A673 (cell line): ENCODE measurements around the gene CA5A. TPM values are rescaled to one million over a fixed set of nuclear protein-coding genes. Genes with fewer than 3 reads are reported as not detected.
A peak's percentile ranks its signal among the peaks of the same experiment; 100 is the strongest.

Experiments
- BruUV-seq: library from RNA; stranded (reverse); fragments of 400-500 nt; replicated peaks from 2 replicates; lab custom pipeline; 2021; lab: Mats Ljungman, UMichigan
- CTCF ChIA-PET: fragments of 300-600 bp; sonication (Branson Sonifier 250); formaldehyde crosslinking; loops from one replicate; lab custom pipeline; 2022; ENCODE audit warnings: antibody characterized with exemption; lab: Charles Lee
- POLR2A ChIA-PET: fragments of 300-600 bp; sonication (Branson Sonifier 250); formaldehyde crosslinking; loops from one replicate; lab custom pipeline; 2022; ENCODE audit warnings: antibody characterized with exemption; ENCODE audit not compliant: low non-redundant PET; lab: Charles Lee
- DNase-seq: peaks from one replicate; pipeline ENCODE4 v3.0.0-alpha.2; 2015; ENCODE audit warnings: low spot score
- H3K27ac ChIP-seq: fragments of 200-600 bp; sonication (generic); 2 replicates; pipeline ENCODE4 v1.5.1; 2016; ENCODE audit warnings: mixed run types, low read depth, mild to moderate bottlenecking, mixed read lengths, antibody characterized with exemption, low read length; ENCODE audit not compliant: poor library complexity, severe bottlenecking
- H3K27me3 ChIP-seq: fragments of 200-600 bp; sonication (generic); replicated peaks from 2 replicates; pipeline ENCODE4 v1.6.1; 2017; ENCODE audit warnings: mixed run types, low read depth, mild to moderate bottlenecking, mixed read lengths, antibody characterized with exemption, low read length; ENCODE audit not compliant: insufficient read depth, poor library complexity
- H3K36me3 ChIP-seq: fragments of 200-600 bp; sonication (generic); 2 replicates; pipeline ENCODE4 v1.6.1; 2016; ENCODE audit warnings: mixed run types, mild to moderate bottlenecking, mixed read lengths, antibody characterized with exemption, low read length; ENCODE audit not compliant: insufficient read depth, poor library complexity, severe bottlenecking
- H3K4me1 ChIP-seq: fragments of 200-600 bp; sonication (generic); 2 replicates; pipeline ENCODE4 v1.6.1; 2017; ENCODE audit warnings: mixed run types, mild to moderate bottlenecking, mixed read lengths, antibody characterized with exemption, low read length; ENCODE audit not compliant: insufficient read depth, poor library complexity, severe bottlenecking
- H3K4me3 ChIP-seq: fragments of 200-600 bp; sonication (generic); 2 replicates; pipeline ENCODE4 v1.5.1; 2016; ENCODE audit warnings: low read depth, mixed run types, mild to moderate bottlenecking, mixed read lengths, low read length; ENCODE audit not compliant: poor library complexity, severe bottlenecking
- H3K9me3 ChIP-seq: fragments of 200-600 bp; sonication (generic); 2 replicates; pipeline ENCODE4 v1.6.1; 2016; ENCODE audit warnings: mixed run types, low read depth, mild to moderate bottlenecking, mixed read lengths, antibody characterized with exemption, low read length; ENCODE audit not compliant: poor library complexity, severe bottlenecking
- CTCF ChIP-seq: fragments of 300-800, 200-600 bp; sonication (generic); conservative IDR thresholded peaks from 2 replicates; pipeline ENCODE4 v1.5.1; 2017; ENCODE audit warnings: low read depth, mild to moderate bottlenecking, antibody characterized with exemption, low read length, moderate library complexity, mixed read lengths
- EZH2 ChIP-seq: fragments of 200-600 bp; sonication (generic); IDR thresholded peaks from 2 replicates; pipeline ENCODE4 v1.6.1; 2017; ENCODE audit warnings: borderline replicate concordance, low read depth, mild to moderate bottlenecking, mixed read lengths, antibody characterized with exemption, low read length; ENCODE audit not compliant: poor library complexity, severe bottlenecking
- intact Hi-C: fragments of 100-400 bp; cut with micrococcal nuclease; formaldehyde crosslinking; loops from one replicate; pipeline ENCODE4 v1.10.0; 2022; ENCODE audit not compliant: unreplicated experiment
- total RNA-seq: library from RNA; stranded (reverse); gene quantifications from 2 replicates; pipeline ENCODE4 v1.2.3, GENCODE V29; 2021

The CA5A gene
- total RNA-seq, 1 experiment from 2014 or later = not detected

GRCh38 chr16:87841340-87842208 is 94.8 kb downstream of the CA5A start:
- ChIA-PET POLR2A (no interaction called here), CTCF (no interaction called here)
- Histone ChIP-seq H3K9me3 (no peaks in the 10 kb centered on the region), H3K27me3 (no peaks in the 10 kb centered on the region), H3K36me3 (peaks cover 79% of the 10 kb centered on the region), H3K4me3 (no peak overlapping the region), H3K27ac (peak overlapping the region; percentile 91), H3K4me1 (peaks cover 58% of the 10 kb centered on the region)
- TF ChIP-seq CTCF = no peak
- no peak for TF ChIP-seq EZH2
- no TSS peak for BruUV-seq
- DNase-seq = no peak
- intact Hi-C loops = no loop called here

DNA sequence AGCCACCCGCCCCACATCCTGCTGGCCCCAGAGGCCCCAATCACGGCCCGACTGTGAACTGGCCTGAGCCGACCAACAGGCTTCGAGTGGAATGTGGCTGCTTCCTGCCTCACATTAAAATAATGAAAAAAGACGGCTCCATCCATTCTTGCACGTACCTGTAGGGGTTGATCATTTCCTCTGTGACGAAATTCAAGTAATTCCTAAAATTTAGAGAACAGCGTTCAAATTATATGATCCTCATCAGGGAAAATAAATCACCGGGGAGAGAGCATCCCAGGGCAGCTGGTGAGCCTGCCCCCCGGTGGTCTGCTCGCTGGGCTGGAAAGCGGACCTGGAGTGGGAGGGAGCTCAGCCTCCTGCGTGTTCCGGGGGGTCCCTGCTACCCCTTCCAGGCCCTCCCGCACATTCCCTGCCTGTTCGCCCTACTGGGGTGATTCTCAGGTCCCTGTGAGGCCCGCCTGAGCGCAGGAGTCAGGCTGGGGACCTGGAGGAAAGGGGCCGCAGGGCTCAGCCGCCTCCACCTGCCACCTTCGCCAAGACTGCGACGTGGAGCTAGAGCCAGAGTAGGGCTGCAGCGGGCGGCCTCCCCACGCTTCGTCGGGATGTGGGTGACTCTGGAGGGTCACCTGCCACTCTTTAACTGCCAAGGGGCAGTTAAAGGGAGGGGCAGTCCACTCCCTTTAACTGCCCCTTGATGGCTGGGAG is 95.9 kb downstream of the CA5A start:
- intact Hi-C loops = no loop called here
- Histone ChIP-seq H3K27me3 (no peaks in the 10 kb centered on the region), H3K4me3 (no peak overlapping the region), H3K36me3 (peaks cover 81% of the 10 kb centered on the region), H3K4me1 (peaks cover 65% of the 10 kb centered on the region), H3K9me3 (no peaks in the 10 kb centered on the region), H3K27ac (peak overlapping the region; percentile 91)
- no peak for TF ChIP-seq EZH2
- no peak for TF ChIP-seq CTCF
- CTCF ChIA-PET = no interaction called here
- no peak for DNase-seq
- no TSS peak for BruUV-seq
- POLR2A ChIA-PET = no interaction called here

GRCh38 chr16:87839542-87840270 is 96.6 kb downstream of the CA5A start:
- Histone ChIP-seq H3K27me3 (no peaks in the 10 kb centered on the region), H3K27ac (peak overlapping the region; percentile 91), H3K4me1 (peaks cover 66% of the 10 kb centered on the region), H3K4me3 (no peak overlapping the region), H3K9me3 (no peaks in the 10 kb centered on the region), H3K36me3 (peaks cover 88% of the 10 kb centered on the region)
- no TSS peak for BruUV-seq
- TF ChIP-seq EZH2 (no peak), CTCF (no peak)
- intact Hi-C loops = loop anchor here (5.0 kb wide), 1 partner anchor 62 kb away; no protein-coding TSS in a partner anchor
- ChIA-PET CTCF (no interaction called here), POLR2A (no interaction called here)
- DNase-seq = no peak
